ENCODE data around the gene RPS8.
"Not testable (repeated sequence)": the region's sequence is repeated elsewhere in the genome, so short reads cannot be mapped to it uniquely, and the experiment has no call there.

Gene RPS8

GRCh38 chr1:44803312-44804095 is 28.2 kb downstream of the RPS8 start:
- DNase-seq: no peak

GRCh38 chr1:44805311-44806024 is 30.1 kb downstream of the RPS8 start:
- no peak for DNase-seq

- no peak for DNase-seq
Observed at GRCh38 chr1:44806025-44806703, 30.8 kb downstream of the RPS8 start.

GRCh38 chr1:44806704-44807363 is 31.5 kb downstream of the RPS8 start, which contains the start of gene DYNLT4:
Gene DYNLT4 (minus strand): TSS chr1:44807351. CDS start chr1:44806668, 683 bp downstream.
- DNase-seq: no peak

- no peak for DNase-seq
Observed at GRCh38 chr1:44807364-44808062, 32.2 kb downstream of the RPS8 start.

- DNase-seq: no peak
Observed at GRCh38 chr1:44808063-44808937, 33.0 kb downstream of the RPS8 start, which contains the start of gene BTBD19. Gene BTBD19 (plus strand): TSS chr1:44808523. CDS start chr1:44808821, 298 bp downstream.

- DNase-seq: no peak
Observed at GRCh38 chr1:44808938-44809917, 33.9 kb downstream of the RPS8 start.

GRCh38 chr1:44810101-44810761 is 34.9 kb downstream of the RPS8 start:
- DNase-seq: peak; percentile 68

- DNase-seq: not testable (repeated sequence)
Observed at GRCh38 chr1:44810762-44811105, 35.4 kb downstream of the RPS8 start.

- DNase-seq: no peak
Observed at GRCh38 chr1:44811234-44811633, 35.9 kb downstream of the RPS8 start.

- DNase-seq: no peak
Observed at GRCh38 chr1:44812822-44813543, 37.6 kb downstream of the RPS8 start.

GRCh38 chr1:44815926-44816325 is 40.6 kb downstream of the RPS8 start:
- DNase-seq: not testable (repeated sequence)

GRCh38 chr1:44817307-44817706 is 42.0 kb downstream of the RPS8 start:
- no peak for DNase-seq

- no peak for DNase-seq
Observed at GRCh38 chr1:44817771-44818495, 42.6 kb downstream of the RPS8 start.

GRCh38 chr1:44819196-44819607 is 43.9 kb downstream of the RPS8 start:
- DNase-seq: no peak

- DNase-seq: no peak
Observed at GRCh38 chr1:44819608-44820327, 44.4 kb downstream of the RPS8 start.

Data from NCI-H345 (cell line).